ENCODE data around the gene BHMT2.

The BHMT2 gene

GRCh38 chr5:79130781-79131180, 61.2 kb downstream of the BHMT2 start:
- DNase-seq: no peak

GRCh38 chr5:79133121-79133656, 63.6 kb downstream of the BHMT2 start:
- peak; percentile 34 for DNase-seq

DNA sequence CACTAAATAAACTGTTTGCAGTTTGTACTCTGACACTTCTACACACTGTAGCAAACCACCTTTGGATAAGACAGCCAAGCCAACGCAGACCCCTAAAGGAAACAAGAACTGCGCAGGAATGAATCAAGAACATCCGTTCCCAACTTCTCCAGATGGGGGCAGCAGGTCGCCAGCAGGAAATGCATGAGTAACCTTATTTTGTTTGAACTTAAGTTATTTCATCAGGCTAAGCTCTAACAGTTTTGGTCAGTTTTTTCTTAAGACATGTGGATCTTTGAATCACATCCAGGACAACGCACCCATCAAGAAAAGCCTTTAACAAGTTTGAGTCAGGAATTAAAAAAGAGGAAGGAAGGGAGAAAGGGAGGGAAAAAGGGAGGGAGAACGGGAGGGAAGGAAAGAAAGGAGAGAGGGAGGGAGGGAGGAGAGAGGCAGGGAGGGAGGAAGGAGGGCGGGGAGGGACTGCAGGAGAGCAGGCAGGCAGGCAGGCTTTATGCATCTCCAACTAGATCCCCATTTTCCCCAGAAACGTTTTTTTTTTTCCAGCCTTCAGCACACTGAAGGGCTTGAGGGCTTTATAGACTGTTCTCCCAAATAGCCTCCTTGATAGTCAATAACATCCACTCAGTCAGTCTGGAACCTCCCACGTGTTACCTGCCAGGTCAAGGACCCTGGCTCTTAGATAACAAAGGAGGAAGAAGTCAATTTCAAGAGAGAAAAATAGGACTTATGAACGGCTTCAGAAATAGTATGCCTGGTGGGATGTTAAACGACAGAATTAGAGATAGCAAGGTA, 64.3 kb downstream of the BHMT2 start:
- DNase-seq: peak; percentile 57

- DNase-seq: no peak
Observed at GRCh38 chr5:79135790-79136553, 66.4 kb downstream of the BHMT2 start.

DNA sequence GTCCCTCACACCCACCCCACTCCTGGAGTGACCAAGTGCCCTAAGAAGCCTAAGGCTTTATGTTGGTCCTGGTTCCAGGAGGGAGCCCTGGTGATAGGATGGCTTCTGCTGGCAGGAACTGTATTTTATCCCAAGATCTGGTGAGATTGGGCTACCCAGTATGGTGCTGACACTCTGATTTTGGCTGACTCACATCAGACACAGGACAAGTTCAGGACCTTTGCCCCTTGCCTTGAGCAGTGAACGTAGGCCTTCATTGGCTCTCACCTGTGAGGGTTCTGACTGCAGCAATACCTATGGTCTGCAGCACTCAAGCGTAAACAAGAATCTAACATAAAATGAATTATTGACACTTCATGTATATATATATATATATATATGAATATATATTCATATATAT, 67.1 kb downstream of the BHMT2 start:
- no peak for DNase-seq

All from NCI-H2029 (cell line).